A549 (cell line): ENCODE results near the gene APP. TPM values are rescaled to one million over a fixed set of nuclear protein-coding genes. Genes with fewer than 3 reads are reported as not detected.

Experiments used
- ATAC-seq, 2 experiments: fragments of 200-7000 bp in 1 of 2; fragments of >200 bp in 1 of 2; cut with Nextera tagmentation in 1 of 2; cut with Tn5 transposase in 1 of 2; 3 replicates each; pipeline versions ENCODE4 v1.8.0 to v1.9.1; 2018 to 2020; ENCODE audit warnings: mild to moderate bottlenecking in 1 of 2, moderate library complexity in 1 of 2
- CTCF ChIA-PET: fragments of 300-600 bp; sonication (Branson Sonifier 250); formaldehyde crosslinking; extraction: SDS; loops from one replicate; lab custom pipeline; 2021; ENCODE audit warnings: antibody characterized with exemption, inconsistent platforms; lab: Yijun Ruan, JAX
- POLR2A ChIA-PET: fragments of 350-600 bp; formaldehyde crosslinking; extraction: SDS; loops from one replicate; lab custom pipeline; 2021; ENCODE audit warnings: antibody characterized with exemption, inconsistent platforms; lab: Yijun Ruan, JAX
- DNase-seq, 2 experiments: peaks; one replicate each; pipeline versions ENCODE4 v3.0.0 to v3.0.0-alpha.2; 2011 to 2016; ENCODE audit warnings: low read depth in 1 of 2, low spot score in 1 of 2
- FAIRE-seq: peaks from 2 replicates; lab custom pipeline; 2011; peaks lifted over from hg19 to GRCh38; lab: Jason Lieb, UNC
- H3K27ac ChIP-seq, 2 experiments: fragments of >200 bp; sonication (Bioruptor Twin); formaldehyde crosslinking; 3 replicates each; pipeline ENCODE4 v1.5.1; 2016 to 2017
- H3K4me1 ChIP-seq: fragments of >200 bp; sonication (Bioruptor Twin); formaldehyde crosslinking; 3 replicates; pipeline ENCODE4 v1.6.1; 2016
- H3K4me2 ChIP-seq: fragments of >200 bp; sonication (Bioruptor Twin); formaldehyde crosslinking; 3 replicates; pipeline ENCODE4 v1.6.1; 2016
- H3K4me3 ChIP-seq: fragments of >200 bp; sonication (Bioruptor Twin); formaldehyde crosslinking; 3 replicates; pipeline ENCODE4 v1.5.1; 2016
- H3K9me3 ChIP-seq: fragments of >200 bp; sonication (Bioruptor Twin); formaldehyde crosslinking; 3 replicates; pipeline ENCODE4 v1.6.1; 2016
- CEBPB ChIP-seq, 2 experiments: fragments of >200 bp in 1 of 2; sonication (Bioruptor Twin) in 1 of 2; formaldehyde crosslinking in 1 of 2; IDR thresholded peaks; 2 replicates each; pipeline ENCODE4 v1.6.1; 2012 to 2016
- CHD2 ChIP-seq: fragments of 150-350 bp; IDR thresholded peaks from 2 replicates; pipeline ENCODE4 v1.6.1; 2014; ENCODE audit warnings: low read length; ENCODE audit not compliant: partially characterized antibody
- EP300 ChIP-seq, 2 experiments: fragments of >200 bp; sonication (Bioruptor Twin); formaldehyde crosslinking; IDR thresholded peaks; 2 replicates in 1 of 2; 3 replicates in 1 of 2; pipeline ENCODE4 v1.6.1; 2016 to 2017
- FOSB ChIP-seq: fragments of 250-450 bp; sonication (Bioruptor Pico); IDR thresholded peaks from 2 replicates; pipeline ENCODE4 v1.5.0; 2020; ENCODE audit warnings: mild to moderate bottlenecking, moderate library complexity
- FOXS1 ChIP-seq: fragments of 250-450 bp; sonication (Bioruptor Pico); IDR thresholded peaks from 2 replicates; pipeline ENCODE4 v1.5.0; 2020; ENCODE audit warnings: mild to moderate bottlenecking, moderate library complexity
- HOXA7 ChIP-seq: fragments of 250-450 bp; sonication (Bioruptor Pico); IDR thresholded peaks from 2 replicates; pipeline ENCODE4 v1.5.0; 2020; ENCODE audit warnings: mild to moderate bottlenecking, moderate library complexity
- HOXB13 ChIP-seq: fragments of 250-450 bp; sonication (Bioruptor Pico); IDR thresholded peaks from 2 replicates; pipeline ENCODE4 v1.5.0; 2020; ENCODE audit warnings: low read depth, mild to moderate bottlenecking, moderate library complexity
- JUN ChIP-seq, 2 experiments: fragments of >200 bp; sonication (Bioruptor Twin); formaldehyde crosslinking; IDR thresholded peaks; 2 replicates in 1 of 2; 3 replicates in 1 of 2; pipeline ENCODE4 v1.6.1; 2016 to 2017
- KDM1A ChIP-seq: fragments of 200-600 bp; sonication (generic); IDR thresholded peaks from 2 replicates; pipeline ENCODE4 v1.6.1; 2016; ENCODE audit warnings: low read depth, mild to moderate bottlenecking
- KDM5A ChIP-seq: fragments of 200-600 bp; sonication (generic); IDR thresholded peaks from 2 replicates; pipeline ENCODE4 v1.6.1; 2016; ENCODE audit warnings: antibody characterized with exemption, mild to moderate bottlenecking
- MAFK ChIP-seq: fragments of 450-650 bp; IDR thresholded peaks from 2 replicates; pipeline ENCODE4 v1.6.1; 2014; ENCODE audit not compliant: partially characterized antibody
- MAZ ChIP-seq: fragments of 150-350 bp; IDR thresholded peaks from 2 replicates; pipeline ENCODE4 v1.6.1; 2014; ENCODE audit warnings: antibody characterized with exemption, low read depth, low read length, borderline replicate concordance
- NFE2L2 ChIP-seq: fragments of 150-350 bp; conservative IDR thresholded peaks from 2 replicates; pipeline ENCODE4 v1.6.1; 2014; ENCODE audit warnings: low read length
- NPAS2 ChIP-seq: fragments of 250-450 bp; sonication (Bioruptor Pico); IDR thresholded peaks from 2 replicates; pipeline ENCODE4 v1.8.0; 2022; ENCODE audit warnings: mild to moderate bottlenecking, moderate library complexity, borderline replicate concordance
- NR3C1 ChIP-seq: fragments of >200 bp; sonication (Bioruptor Twin); formaldehyde crosslinking; IDR thresholded peaks from 3 replicates; pipeline ENCODE4 v1.6.1; 2017
- RAD21 ChIP-seq, 2 experiments: fragments of >200 bp in 1 of 2; sonication (Bioruptor Twin) in 1 of 2; formaldehyde crosslinking in 1 of 2; IDR thresholded peaks in 1 of 2; conservative IDR thresholded peaks in 1 of 2; 2 replicates in 1 of 2; 3 replicates in 1 of 2; pipeline ENCODE4 v1.6.1; 2012 to 2018; ENCODE audit warnings: inconsistent platforms in 1 of 2
- RNF2 ChIP-seq: fragments of 200-600 bp; sonication (generic); IDR thresholded peaks from 2 replicates; pipeline ENCODE4 v1.6.1; 2016; ENCODE audit warnings: low read depth, mild to moderate bottlenecking, antibody characterized with exemption, moderate library complexity, borderline replicate concordance
- TFCP2L1 ChIP-seq: fragments of 250-450 bp; sonication (Bioruptor Pico); IDR thresholded peaks from 2 replicates; pipeline ENCODE4 v1.5.0; 2021; ENCODE audit warnings: mild to moderate bottlenecking
- TP53 ChIP-seq: fragments of 250-450 bp; sonication (Bioruptor Pico); IDR thresholded peaks from 2 replicates; pipeline ENCODE4 v1.5.0; 2021; ENCODE audit warnings: mild to moderate bottlenecking, moderate library complexity
- ZNF302 ChIP-seq: fragments of 250-450 bp; sonication (Bioruptor Pico); IDR thresholded peaks from 2 replicates; pipeline ENCODE4 v1.9.0; 2021; ENCODE audit warnings: inconsistent platforms, mild to moderate bottlenecking, moderate library complexity
- ZSCAN20 ChIP-seq: fragments of 250-450 bp; sonication (Bioruptor Pico); IDR thresholded peaks from 2 replicates; pipeline ENCODE4 v1.8.0; 2022; ENCODE audit warnings: mild to moderate bottlenecking, moderate library complexity
- WGBS: methylation state at CpG from one replicate; pipeline ENCODE4 v1.1.6; 2017; ENCODE audit errors: missing lambda C conversion rate; 5-methylcytosine and 5-hydroxymethylcytosine counted together
- polyA plus RNA-seq, 4 experiments: library from polyadenylated mRNA; depleted of rRNA in 3 of 4; stranded (reverse); fragments of >200 nt; fragmentation: RNase III in 1 of 4; extraction: RNeasy Plus Mini Kit Qiagen cat#74134 plus additional on column Dnase treatment in 1 of 4; gene quantifications; 2 replicates in 3 of 4; 3 replicates in 1 of 4; pipeline ENCODE4 v1.2.3, GENCODE V29; 2011 to 2017
- TF ChIP-seq, protein P1 (sequence below): IDR thresholded peaks from 2 replicates; pipeline ENCODE4 v1.6.1; 2012; ENCODE audit warnings: low read depth, borderline replicate concordance
- TF ChIP-seq, protein P2 (sequence below): fragments of >200 bp; sonication (Bioruptor Twin); formaldehyde crosslinking; IDR thresholded peaks from 2 replicates; pipeline ENCODE4 v1.6.1; 2016
- TF ChIP-seq, protein P3 (sequence below): IDR thresholded peaks from 2 replicates; pipeline ENCODE4 v1.6.1; 2012
- TF ChIP-seq, protein P4 (sequence below): fragments of >200 bp; sonication (Bioruptor Twin); formaldehyde crosslinking; IDR thresholded peaks from 3 replicates; pipeline ENCODE4 v1.6.1; 2016
- TF ChIP-seq, protein P5 (sequence below): IDR thresholded peaks from 2 replicates; pipeline ENCODE4 v1.6.1; 2012

The APP gene
- polyA plus RNA-seq, 2 of the 4 experiments (the other 2 are of a cell fraction), result 540 to 565 TPM

DNA sequence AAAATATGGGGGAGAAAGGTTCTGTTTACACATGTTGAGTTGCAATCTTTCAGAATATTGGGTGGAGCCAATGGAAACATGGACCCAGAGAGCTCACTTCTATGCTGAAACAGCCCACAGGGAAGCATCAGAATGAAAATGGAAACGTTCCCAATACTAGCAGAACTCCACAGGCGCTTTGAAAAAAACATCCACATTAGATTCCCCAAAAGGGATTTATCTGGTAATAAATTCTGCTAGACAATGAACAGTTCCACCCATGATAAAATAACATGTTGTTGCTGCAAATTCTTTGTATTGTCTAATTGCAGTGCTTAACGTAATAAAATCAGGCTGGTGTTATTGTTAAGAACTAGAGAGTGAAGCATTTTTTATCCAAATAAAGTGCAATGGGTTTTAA is 238.8 kb downstream of the APP start:
- Histone ChIP-seq H3K4me2 (no peak overlapping the region), H3K4me3 (no peak overlapping the region), H3K9me3 (no peaks in the 10 kb centered on the region), H3K4me1 (peaks cover 13% of the 10 kb centered on the region), H3K27ac (no peak overlapping the region)
- ChIA-PET POLR2A (no interaction called here), CTCF (no interaction called here)
- WGBS, result 87% methylated on average over 3 of the region's 3 CpGs
- FAIRE-seq, result no peak
- no peak for TF ChIP-seq EP300 (IDR thresholded peaks at IDR 0.05)
- ATAC-seq, result no peak
- no peak for DNase-seq

DNA sequence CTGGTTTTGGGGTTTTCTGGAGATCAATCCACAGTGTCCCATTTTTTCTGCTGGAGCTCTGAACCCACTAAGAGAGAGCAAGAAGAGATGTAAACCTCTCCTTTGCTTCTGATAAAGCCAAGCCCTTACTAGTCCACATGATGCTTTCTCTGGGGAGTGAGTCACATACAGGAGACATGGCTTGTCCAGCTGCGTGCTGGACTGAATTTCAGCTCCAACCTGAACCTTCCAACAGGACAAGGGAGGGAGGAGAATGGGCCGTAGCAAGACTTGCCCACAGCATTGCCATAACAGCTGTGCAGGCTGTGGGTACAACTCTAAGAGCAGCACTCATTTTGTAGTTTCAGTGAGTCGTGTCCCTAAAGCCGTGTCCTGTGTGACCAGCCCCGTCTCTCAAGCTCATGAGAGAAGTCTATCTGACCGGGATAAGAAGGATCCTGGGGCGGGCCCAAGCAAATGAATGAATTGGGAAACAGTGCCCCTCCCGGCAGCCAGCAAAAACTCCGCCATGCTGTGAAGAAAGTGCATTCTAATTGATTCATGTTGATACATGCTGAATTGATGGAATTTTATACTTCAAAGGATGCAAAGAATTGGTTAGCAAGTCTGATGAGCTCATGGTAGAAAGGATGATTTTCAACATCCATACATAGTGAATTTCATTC is 240.6 kb downstream of the APP start:
- DNase-seq (no peak), FAIRE-seq (no peak), ATAC-seq (no peak)
- no peak overlapping the region for H3K4me3 ChIP-seq
- H3K9me3 ChIP-seq, result no peaks in the 10 kb centered on the region
- H3K27ac ChIP-seq, result no peak overlapping the region
- 89% methylated on average over 9 of the region's 9 CpGs for WGBS
- ChIA-PET POLR2A (no interaction called here), CTCF (no interaction called here)
- TF ChIP-seq MAZ, result no peak
- no peak for TF ChIP-seq KDM5A
- no peak for TF ChIP-seq HOXA7 (CRISPR knock-in tag)
- no peak for TF ChIP-seq KDM1A
- no peak for TF ChIP-seq FOSB (CRISPR knock-in tag)
- TF ChIP-seq EP300 (IDR thresholded peaks at IDR 0.05), result no peak
- TF ChIP-seq TP53 (CRISPR knock-in tag), result no peak
- no peak for TF ChIP-seq CEBPB (IDR thresholded peaks at IDR 0.05)
- no peak for TF ChIP-seq NR3C1
- no peak for TF ChIP-seq NFE2L2
- TF ChIP-seq, protein P1, sequence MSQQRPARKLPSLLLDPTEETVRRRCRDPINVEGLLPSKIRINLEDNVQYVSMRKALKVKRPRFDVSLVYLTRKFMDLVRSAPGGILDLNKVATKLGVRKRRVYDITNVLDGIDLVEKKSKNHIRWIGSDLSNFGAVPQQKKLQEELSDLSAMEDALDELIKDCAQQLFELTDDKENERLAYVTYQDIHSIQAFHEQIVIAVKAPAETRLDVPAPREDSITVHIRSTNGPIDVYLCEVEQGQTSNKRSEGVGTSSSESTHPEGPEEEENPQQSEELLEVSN, result no peak
- H3K4me2 ChIP-seq, result no peak overlapping the region
- peaks cover 6% of the 10 kb centered on the region for H3K4me1 ChIP-seq

DNA sequence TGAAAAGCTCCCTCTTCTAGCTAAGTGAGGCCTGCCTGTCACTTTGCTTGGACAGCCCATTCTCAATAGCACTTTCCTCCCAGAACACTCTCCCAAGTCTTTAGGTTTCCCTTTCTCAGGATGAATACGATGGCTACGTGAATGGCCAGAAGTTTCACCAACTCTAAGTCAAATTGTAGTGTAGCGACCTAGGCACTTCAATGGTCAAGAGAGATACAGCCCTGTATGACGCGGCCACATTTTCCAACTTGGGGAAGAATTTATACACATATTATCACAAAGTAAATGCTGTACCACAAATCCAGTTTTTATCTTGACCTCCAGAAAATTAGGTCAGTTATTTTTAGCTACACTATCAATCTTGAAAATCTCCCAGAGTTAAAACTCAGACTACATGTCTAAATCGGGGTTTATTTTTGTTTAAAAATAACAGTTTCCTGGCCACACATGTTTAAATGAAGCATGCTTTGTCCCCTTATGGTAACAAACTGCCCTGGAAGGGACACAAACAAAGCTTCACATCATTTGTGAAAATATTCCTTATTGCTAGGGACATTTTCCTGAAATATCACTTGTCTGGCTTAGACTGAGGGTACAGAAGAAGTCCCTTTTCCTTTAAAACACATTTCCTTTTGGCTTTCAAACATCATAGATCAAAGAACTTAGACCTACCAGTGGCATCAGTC is 243.2 kb downstream of the APP start:
- ChIA-PET CTCF (no interaction called here), POLR2A (no interaction called here)
- H3K4me1 ChIP-seq, result no peaks in the 10 kb centered on the region
- DNase-seq, result no peak
- FAIRE-seq, result no peak
- no peak for TF ChIP-seq JUN (IDR thresholded peaks at IDR 0.05)
- no peak for TF ChIP-seq HOXA7 (CRISPR knock-in tag)
- TF ChIP-seq FOSB (CRISPR knock-in tag), result no peak
- no peak for TF ChIP-seq ZNF302
- TF ChIP-seq, protein P2, sequence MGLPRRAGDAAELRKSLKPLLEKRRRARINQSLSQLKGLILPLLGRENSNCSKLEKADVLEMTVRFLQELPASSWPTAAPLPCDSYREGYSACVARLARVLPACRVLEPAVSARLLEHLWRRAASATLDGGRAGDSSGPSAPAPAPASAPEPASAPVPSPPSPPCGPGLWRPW, result no peak
- TF ChIP-seq, protein P3, sequence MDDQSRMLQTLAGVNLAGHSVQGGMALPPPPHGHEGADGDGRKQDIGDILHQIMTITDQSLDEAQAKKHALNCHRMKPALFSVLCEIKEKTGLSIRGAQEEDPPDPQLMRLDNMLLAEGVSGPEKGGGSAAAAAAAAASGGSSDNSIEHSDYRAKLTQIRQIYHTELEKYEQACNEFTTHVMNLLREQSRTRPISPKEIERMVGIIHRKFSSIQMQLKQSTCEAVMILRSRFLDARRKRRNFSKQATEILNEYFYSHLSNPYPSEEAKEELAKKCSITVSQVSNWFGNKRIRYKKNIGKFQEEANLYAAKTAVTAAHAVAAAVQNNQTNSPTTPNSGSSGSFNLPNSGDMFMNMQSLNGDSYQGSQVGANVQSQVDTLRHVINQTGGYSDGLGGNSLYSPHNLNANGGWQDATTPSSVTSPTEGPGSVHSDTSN, result no peak
- no peak for TF ChIP-seq TFCP2L1
- TF ChIP-seq CEBPB (IDR thresholded peaks at IDR 0.05), result no peak
- TF ChIP-seq KDM5A, result no peak
- TF ChIP-seq, protein P4, sequence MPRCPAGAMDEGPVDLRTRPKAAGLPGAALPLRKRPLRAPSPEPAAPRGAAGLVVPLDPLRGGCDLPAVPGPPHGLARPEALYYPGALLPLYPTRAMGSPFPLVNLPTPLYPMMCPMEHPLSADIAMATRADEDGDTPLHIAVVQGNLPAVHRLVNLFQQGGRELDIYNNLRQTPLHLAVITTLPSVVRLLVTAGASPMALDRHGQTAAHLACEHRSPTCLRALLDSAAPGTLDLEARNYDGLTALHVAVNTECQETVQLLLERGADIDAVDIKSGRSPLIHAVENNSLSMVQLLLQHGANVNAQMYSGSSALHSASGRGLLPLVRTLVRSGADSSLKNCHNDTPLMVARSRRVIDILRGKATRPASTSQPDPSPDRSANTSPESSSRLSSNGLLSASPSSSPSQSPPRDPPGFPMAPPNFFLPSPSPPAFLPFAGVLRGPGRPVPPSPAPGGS, result no peak
- TF ChIP-seq MAFK, result no peak
- TF ChIP-seq RNF2, result no peak
- no peak for TF ChIP-seq CHD2
- TF ChIP-seq, protein P5, sequence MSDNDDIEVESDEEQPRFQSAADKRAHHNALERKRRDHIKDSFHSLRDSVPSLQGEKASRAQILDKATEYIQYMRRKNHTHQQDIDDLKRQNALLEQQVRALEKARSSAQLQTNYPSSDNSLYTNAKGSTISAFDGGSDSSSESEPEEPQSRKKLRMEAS, result no peak
- TF ChIP-seq MAZ, result no peak
- no peak for TF ChIP-seq FOXS1
- TF ChIP-seq ZSCAN20 (CRISPR knock-in tag), result no peak
- TF ChIP-seq HOXB13 (CRISPR knock-in tag), result no peak
- TF ChIP-seq RAD21 (conservative IDR thresholded peaks at IDR 0.05 in 1 of 2, IDR thresholded peaks at IDR 0.05 in 1 of 2), result no peak
- TF ChIP-seq NPAS2 (CRISPR knock-in tag), result no peak
- H3K9me3 ChIP-seq, result no peaks in the 10 kb centered on the region
- WGBS, result 92% methylated on average over 6 of the region's 6 CpGs
- H3K4me2 ChIP-seq, result no peak overlapping the region
- no peak for ATAC-seq
- no peak overlapping the region for H3K4me3 ChIP-seq
- H3K27ac ChIP-seq, result no peak overlapping the region
